ENCODE results near the gene GMFB.
"Not testable (repeated sequence)": the region's sequence is repeated elsewhere in the genome, so short reads cannot be mapped to it uniquely, and the experiment has no call there.

The GMFB gene

DNA sequence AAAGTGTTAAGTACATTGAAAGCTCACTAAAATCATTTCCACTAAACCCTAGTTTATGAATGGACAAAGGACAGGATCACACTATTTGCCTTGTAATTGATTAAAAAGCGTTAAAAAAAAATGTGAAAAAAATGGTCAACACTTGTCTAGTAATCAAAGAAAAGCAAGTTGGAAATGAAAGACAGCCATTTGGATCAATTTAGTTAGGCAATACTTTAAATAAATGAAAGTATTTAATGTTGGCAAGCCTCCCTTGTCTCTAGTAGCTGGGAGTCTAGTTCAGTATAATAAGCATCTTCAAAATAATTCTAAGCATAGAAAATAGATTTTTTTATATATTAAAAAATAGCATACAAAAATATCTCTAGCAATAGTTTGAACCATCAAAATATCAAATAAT is 33.4 kb downstream of the GMFB start:
- no peak for TF ChIP-seq CTCF (conservative IDR thresholded peaks at IDR 0.05; ENCODE audit: low read depth, low read length)
- H3K4me3 ChIP-seq (ENCODE audit: low read depth, low read length): no peak overlapping the region
- DNase-seq (ENCODE audit: low read depth): no peak

- DNase-seq (ENCODE audit: low read depth): peak; percentile 33
- not testable (repeated sequence) for H3K4me3 ChIP-seq (ENCODE audit: low read depth, low read length)
Observed at GRCh38 chr14:54453990-54454389, 34.8 kb downstream of the GMFB start.

DNA sequence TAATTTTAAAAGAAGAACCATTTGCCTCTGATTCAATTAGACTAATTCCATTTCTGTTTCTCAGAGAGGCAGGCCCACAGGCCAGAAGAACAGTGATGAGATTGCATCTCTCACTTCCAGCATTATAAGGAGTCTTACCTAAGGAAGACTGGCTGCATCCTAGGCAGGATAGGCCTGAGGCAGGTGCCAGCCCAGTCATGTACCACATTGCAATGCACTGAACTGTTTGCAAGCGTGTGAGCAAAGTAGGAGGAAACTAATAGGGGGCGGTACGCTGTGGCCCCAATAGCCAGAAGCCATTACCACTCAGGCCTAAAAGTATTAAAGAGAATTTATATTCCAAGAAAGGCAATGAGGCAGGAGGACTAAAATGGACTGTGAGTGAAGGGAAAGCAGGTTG is 35.5 kb downstream of the GMFB start:
- DNase-seq (ENCODE audit: low read depth): no peak
- no peak for TF ChIP-seq CTCF (conservative IDR thresholded peaks at IDR 0.05; ENCODE audit: low read depth, low read length)
- H3K4me3 ChIP-seq (ENCODE audit: low read depth, low read length): no peak overlapping the region

GRCh38 chr14:54451961-54452360 is 36.8 kb downstream of the GMFB start:
- no peak for TF ChIP-seq CTCF (conservative IDR thresholded peaks at IDR 0.05; ENCODE audit: low read depth, low read length)
- no peak overlapping the region for H3K4me3 ChIP-seq (ENCODE audit: low read depth, low read length)
- no peak for DNase-seq (ENCODE audit: low read depth)

GRCh38 chr14:54451121-54451601 is 37.6 kb downstream of the GMFB start:
- DNase-seq (ENCODE audit: low read depth): no peak
- TF ChIP-seq CTCF (conservative IDR thresholded peaks at IDR 0.05; ENCODE audit: low read depth, low read length): no peak
- H3K4me3 ChIP-seq (ENCODE audit: low read depth, low read length): no peak overlapping the region

GRCh38 chr14:54450535-54450934 is 38.2 kb downstream of the GMFB start:
- TF ChIP-seq CTCF (conservative IDR thresholded peaks at IDR 0.05; ENCODE audit: low read depth, low read length): no peak
- DNase-seq (ENCODE audit: low read depth): peak; percentile 65
- H3K4me3 ChIP-seq (ENCODE audit: low read depth, low read length): no peak overlapping the region

DNA sequence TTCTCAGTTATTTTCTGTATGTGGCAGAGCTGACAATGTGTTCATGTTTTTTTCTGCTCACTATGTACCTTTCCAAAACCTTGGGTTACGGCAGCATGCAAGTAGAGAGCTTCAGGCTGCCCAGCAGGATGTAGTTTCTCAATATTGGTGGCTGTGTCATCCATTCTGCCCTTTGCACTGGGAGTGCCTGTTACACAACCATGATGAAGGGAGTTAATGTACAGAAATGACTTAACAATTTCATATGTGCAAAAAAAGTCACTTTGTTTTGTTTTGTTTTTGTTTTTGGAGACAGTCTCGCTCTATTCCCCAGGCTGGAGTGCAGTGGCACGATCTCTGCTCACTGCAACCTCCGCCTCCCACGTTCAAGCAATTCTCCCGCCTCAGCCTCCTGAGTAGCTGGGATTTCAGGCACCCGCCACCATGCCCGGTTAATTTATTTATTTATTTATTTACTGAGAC is 41.5 kb downstream of the GMFB start:
- peak; percentile 89 for DNase-seq (ENCODE audit: low read depth)

More for the DNA sequence above, 41.5 kb downstream of the GMFB start:
- no peak for TF ChIP-seq CTCF (conservative IDR thresholded peaks at IDR 0.05; ENCODE audit: low read depth, low read length)
- H3K4me3 ChIP-seq (ENCODE audit: low read depth, low read length): no peak overlapping the region

Data from choroid plexus epithelial cell (primary cell).